WERI-Rb-1 (cell line): ENCODE measurements around the gene TSC2.
"Not testable (repeated sequence)": the region's sequence is repeated elsewhere in the genome, so short reads cannot be mapped to it uniquely, and the experiment has no call there.

ENCODE experiments used
- DNase-seq: peaks from one replicate; pipeline ENCODE4 v3.0.0-alpha.2; 2020
- H3K27ac ChIP-seq: fragments of 250-450 bp; sonication (Bioruptor Pico); 2 replicates; pipeline ENCODE4 v1.5.1; 2020; ENCODE audit warnings: mild to moderate bottlenecking, moderate library complexity
- H3K27me3 ChIP-seq: fragments of 250-450 bp; sonication (Bioruptor Pico); 2 replicates; pipeline ENCODE4 v1.5.1; 2021; ENCODE audit warnings: mild to moderate bottlenecking, low read depth, moderate library complexity; ENCODE audit not compliant: insufficient read depth, severe bottlenecking
- H3K36me3 ChIP-seq: fragments of 250-450 bp; sonication (Bioruptor Pico); 2 replicates; pipeline ENCODE4 v1.5.1; 2020; ENCODE audit warnings: mild to moderate bottlenecking, moderate library complexity
- H3K4me3 ChIP-seq: 2 replicates; pipeline ENCODE4 v1.5.1; 2011; ENCODE audit warnings: low read depth, mild to moderate bottlenecking, control low read depth, low read length
- H3K9me3 ChIP-seq: fragments of 250-450 bp; sonication (Bioruptor Pico); 2 replicates; pipeline ENCODE4 v1.5.1; 2021; ENCODE audit warnings: mild to moderate bottlenecking, moderate library complexity; ENCODE audit not compliant: severe bottlenecking
- TF ChIP-seq, protein P1 (sequence below): IDR thresholded peaks from 2 replicates; pipeline ENCODE4 v1.5.1; 2011; ENCODE audit warnings: low read depth, mild to moderate bottlenecking, control low read depth, inconsistent platforms, low read length

The TSC2 gene

DNA sequence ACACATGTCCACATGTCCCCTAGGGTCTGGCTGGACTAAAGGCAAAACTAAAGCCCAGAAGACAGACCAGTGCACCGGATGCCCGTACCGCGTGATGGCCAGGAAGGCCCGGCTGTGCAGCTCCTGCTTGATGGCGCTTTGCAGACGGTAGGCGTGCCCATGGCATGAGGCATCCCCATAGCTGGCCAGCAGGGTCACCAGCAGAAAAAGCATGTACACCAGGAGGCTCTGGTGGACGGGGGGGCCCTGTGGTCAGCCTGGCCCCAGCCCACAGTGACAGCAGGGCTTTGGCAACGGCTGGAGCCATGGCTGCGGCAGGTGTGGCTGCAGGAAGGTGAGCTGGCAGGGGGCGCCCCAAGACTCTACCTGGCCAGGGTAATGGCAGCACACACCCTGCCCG is 45.1 kb downstream of the TSC2 start:
- Histone ChIP-seq H3K36me3 (peaks cover 87% of the 10 kb centered on the region), H3K4me3 (no peak overlapping the region), H3K27ac (no peak overlapping the region), H3K27me3 (no peaks in the 10 kb centered on the region), H3K9me3 (no peaks in the 10 kb centered on the region)
- TF ChIP-seq, protein P1, sequence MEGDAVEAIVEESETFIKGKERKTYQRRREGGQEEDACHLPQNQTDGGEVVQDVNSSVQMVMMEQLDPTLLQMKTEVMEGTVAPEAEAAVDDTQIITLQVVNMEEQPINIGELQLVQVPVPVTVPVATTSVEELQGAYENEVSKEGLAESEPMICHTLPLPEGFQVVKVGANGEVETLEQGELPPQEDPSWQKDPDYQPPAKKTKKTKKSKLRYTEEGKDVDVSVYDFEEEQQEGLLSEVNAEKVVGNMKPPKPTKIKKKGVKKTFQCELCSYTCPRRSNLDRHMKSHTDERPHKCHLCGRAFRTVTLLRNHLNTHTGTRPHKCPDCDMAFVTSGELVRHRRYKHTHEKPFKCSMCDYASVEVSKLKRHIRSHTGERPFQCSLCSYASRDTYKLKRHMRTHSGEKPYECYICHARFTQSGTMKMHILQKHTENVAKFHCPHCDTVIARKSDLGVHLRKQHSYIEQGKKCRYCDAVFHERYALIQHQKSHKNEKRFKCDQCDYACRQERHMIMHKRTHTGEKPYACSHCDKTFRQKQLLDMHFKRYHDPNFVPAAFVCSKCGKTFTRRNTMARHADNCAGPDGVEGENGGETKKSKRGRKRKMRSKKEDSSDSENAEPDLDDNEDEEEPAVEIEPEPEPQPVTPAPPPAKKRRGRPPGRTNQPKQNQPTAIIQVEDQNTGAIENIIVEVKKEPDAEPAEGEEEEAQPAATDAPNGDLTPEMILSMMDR, result no peak
- DNase-seq, result no peak

DNA sequence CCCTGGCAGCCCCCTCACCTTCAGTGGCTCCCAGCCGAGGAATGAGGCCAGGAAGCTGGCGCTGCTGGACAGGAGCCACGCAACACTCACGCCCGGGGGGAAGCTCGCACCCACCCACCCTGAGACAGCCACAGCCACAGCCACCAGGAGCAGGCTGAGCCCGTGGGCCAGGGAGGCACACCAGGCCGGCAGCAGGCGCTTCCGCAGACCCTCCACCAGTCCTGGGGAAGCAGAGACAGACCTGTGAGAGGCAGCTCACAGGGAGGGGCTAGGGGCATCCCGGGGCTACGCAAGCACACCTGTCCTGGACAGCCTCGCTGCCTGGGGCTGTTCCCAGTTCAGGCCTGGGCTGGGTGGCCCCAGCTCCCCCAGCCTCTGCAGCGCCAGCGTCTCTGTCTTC is 46.0 kb downstream of the TSC2 start:
- H3K36me3 ChIP-seq, result peaks cover 78% of the 10 kb centered on the region
- no peak overlapping the region for H3K4me3 ChIP-seq
- TF ChIP-seq, protein P1, result no peak
- H3K9me3 ChIP-seq, result no peaks in the 10 kb centered on the region
- H3K27ac ChIP-seq, result no peak overlapping the region
- no peak for DNase-seq
- H3K27me3 ChIP-seq, result no peaks in the 10 kb centered on the region

DNA sequence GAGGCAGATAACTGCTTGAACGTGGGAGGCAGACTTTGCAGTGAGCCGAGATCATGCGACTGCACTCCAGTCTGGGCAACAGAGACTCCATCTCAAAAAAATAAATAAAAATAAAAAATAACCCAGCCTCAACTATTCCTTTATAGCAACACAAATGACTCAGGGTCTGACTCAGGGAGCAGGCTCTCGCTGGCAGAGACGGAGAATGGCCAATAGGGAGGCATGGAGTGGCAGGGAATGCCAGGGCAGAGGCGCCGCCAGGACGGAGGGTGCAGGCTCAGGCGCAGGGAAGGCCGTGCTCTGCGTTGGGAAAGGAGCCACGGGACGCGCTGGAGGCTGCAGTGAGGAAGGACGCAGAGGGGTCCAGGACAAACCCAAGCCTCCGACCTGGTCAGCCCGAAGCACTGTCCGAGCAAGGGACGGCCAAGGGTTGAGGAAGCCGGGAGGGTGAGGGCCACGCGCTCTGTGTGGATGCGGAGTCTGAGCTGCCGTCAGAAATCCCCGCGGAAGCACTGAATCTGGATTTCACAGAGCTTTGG is 47.6 kb downstream of the TSC2 start:
- Histone ChIP-seq H3K9me3 (no peaks in the 10 kb centered on the region), H3K36me3 (peaks cover 63% of the 10 kb centered on the region), H3K27me3 (no peaks in the 10 kb centered on the region), H3K4me3 (no peak overlapping the region), H3K27ac (no peak overlapping the region)
- TF ChIP-seq, protein P1, result no peak
- DNase-seq, result no peak

DNA sequence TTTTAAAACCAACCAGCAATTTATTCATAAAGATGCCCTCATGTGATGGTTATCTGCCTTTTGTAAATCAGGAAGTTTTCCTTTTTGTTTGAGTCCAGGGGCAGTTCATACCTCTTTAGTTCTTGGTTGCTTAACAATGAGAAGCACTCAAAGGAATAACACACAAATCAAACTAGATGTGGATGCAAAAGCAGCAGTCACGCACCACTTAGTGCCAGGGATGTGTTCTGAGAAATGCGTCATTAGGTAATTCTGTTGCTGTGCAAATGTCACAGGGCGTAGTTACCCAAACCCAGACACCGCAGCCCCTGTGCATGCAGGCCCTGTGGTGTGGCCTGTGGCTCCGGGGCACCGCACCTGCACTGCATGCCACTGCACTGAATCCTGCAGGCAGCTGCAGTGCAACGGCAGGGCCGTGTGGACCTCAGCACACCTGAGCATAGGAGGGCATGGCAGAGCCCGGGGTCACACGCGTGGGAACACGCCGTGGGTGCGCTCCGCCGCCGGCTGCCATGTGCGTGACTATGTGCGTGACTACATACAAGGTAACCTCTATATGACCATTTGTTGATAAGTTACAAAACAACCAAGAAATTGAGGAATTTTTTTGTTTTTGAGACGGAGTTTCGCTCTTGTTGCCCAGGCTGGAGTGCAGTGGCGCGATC is 48.3 kb downstream of the TSC2 start:
- no peak overlapping the region for H3K4me3 ChIP-seq
- TF ChIP-seq, protein P1, result no peak
- H3K27ac ChIP-seq, result no peak overlapping the region
- no peaks in the 10 kb centered on the region for H3K9me3 ChIP-seq
- peaks cover 60% of the 10 kb centered on the region for H3K36me3 ChIP-seq
- no peak for DNase-seq
- no peaks in the 10 kb centered on the region for H3K27me3 ChIP-seq

DNA sequence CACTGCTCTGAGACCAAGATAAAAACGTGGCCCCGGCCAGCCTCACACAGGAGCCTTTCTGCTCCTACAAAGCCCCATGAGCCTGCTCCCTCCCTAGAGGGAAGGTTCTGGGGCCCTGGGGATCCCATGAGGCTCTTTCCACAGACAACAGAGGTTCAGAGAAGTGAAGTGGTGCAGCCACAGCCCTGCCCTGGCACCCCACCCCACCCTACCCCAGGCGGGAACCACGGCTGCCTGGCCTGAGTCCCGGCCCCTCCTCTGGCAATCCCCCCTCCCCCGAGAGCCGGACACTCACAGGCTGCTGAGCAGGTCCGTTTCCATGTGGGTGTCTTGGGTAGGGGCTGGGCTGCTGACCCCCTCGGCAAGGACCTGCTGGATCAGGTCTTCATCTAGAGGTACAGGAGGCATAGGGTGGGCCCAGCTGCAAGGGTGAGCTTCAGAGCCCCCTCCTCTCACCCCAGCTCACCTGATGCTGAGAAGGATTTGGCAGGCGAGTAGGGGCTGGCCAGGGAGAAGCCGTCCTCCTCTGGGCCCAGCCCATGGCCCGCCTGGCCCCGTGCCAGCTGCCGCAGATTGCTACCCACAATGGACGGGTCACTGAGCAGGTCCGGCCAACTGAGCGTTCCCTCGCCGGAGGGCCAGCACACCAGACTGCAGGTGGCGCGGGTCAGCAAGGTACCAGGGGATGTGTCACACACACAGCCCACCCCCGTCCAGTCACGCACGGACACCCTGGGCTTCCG is 49.2 kb downstream of the TSC2 start:
- Histone ChIP-seq H3K27ac (no peak overlapping the region), H3K36me3 (peaks cover 53% of the 10 kb centered on the region), H3K9me3 (no peaks in the 10 kb centered on the region), H3K27me3 (no peaks in the 10 kb centered on the region), H3K4me3 (no peak overlapping the region)
- TF ChIP-seq, protein P1, result no peak
- no peak for DNase-seq

DNA sequence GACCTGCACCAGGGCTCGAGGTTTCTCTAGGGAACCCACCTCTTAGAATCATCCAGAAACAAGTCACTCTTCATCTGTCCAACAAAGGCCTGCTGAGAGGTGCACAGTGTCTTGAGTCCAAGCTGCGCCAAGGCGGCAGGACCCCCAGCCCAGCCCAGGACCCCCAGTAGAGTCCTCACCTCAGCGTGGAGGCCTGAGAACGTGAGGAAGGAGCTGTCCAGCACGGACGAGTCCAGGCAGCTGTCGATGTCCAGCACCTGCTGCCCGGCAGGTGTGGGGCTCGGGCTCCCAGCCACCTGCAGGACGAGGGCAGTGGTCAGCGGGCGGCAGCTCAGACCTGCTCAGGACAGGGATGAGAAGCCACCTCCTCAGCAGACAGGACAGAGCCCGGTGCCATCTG is 49.9 kb downstream of the TSC2 start:
- H3K4me3 ChIP-seq, DNase-seq, H3K27ac ChIP-seq, H3K9me3 ChIP-seq, H3K27me3 ChIP-seq: not testable (repeated sequence)
- H3K36me3 ChIP-seq, result peaks cover 47% of the 10 kb centered on the region

DNA sequence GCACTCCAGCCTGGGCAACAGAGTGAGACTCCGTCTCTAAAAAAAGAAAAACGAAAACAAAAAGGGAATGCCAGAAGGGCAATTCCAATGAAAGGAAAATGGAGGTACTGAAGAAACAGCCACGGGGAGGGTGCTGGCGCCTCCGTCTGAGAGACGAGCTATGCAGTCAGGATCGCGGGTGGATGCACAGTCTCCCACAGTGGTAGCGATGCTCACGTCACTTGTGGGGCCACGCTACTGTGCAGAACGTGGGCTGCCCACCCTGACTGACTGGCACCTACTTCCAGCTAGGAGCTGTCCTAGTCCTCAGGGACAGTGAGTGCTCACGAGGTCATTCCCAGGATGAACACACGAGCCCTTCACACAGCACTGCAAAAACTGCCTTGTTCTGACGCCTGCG is 53.8 kb downstream of the TSC2 start:
- not testable (repeated sequence) for H3K4me3 ChIP-seq, H3K9me3 ChIP-seq, DNase-seq, H3K27ac ChIP-seq, H3K27me3 ChIP-seq
- peaks cover 11% of the 10 kb centered on the region for H3K36me3 ChIP-seq
